K562 (cell line): ENCODE data around the gene CNGB1. TPM values are rescaled to one million over a fixed set of nuclear protein-coding genes. Genes with fewer than 3 reads are reported as not detected.

Source experiments
- ATF7 ChIP-seq: fragments of 450-650 bp; IDR thresholded peaks from 2 replicates; pipeline ENCODE4 v1.7.1; 2014; ENCODE audit warnings: mild to moderate bottlenecking, moderate library complexity
- CAMTA2 ChIP-seq: fragments of 250-450 bp; sonication (Bioruptor Pico); conservative IDR thresholded peaks from 2 replicates; pipeline ENCODE4 v1.5.1; 2022
- CEBPZ ChIP-seq: fragments of 150-350 bp; IDR thresholded peaks from 2 replicates; pipeline ENCODE4 v1.6.1; 2014; ENCODE audit warnings: low read depth, mild to moderate bottlenecking, low read length, borderline replicate concordance
- CREB1 ChIP-seq, 2 experiments: sonication (generic) in 1 of 2; formaldehyde crosslinking in 1 of 2; IDR thresholded peaks; 2 replicates each; pipeline versions ENCODE4 v1.6.1 to v1.8.0; 2012 to 2022; ENCODE audit warnings: inconsistent platforms in 1 of 2, mild to moderate bottlenecking in 1 of 2, missing genetic modification reagents in 1 of 2, moderate library complexity in 1 of 2
- ESRRB ChIP-seq: fragments of 250-450 bp; sonication (Bioruptor Pico); IDR thresholded peaks from 2 replicates; pipeline ENCODE4 v1.5.0; 2020; ENCODE audit warnings: mild to moderate bottlenecking, moderate library complexity, borderline replicate concordance
- HNRNPL ChIP-seq: fragments of 200-400 bp; formaldehyde crosslinking; IDR thresholded peaks from 2 replicates; pipeline ENCODE4 v1.6.1; 2017; ENCODE audit warnings: low read depth, mild to moderate bottlenecking, low read length
- HSF4 ChIP-seq: fragments of 250-450 bp; sonication (Bioruptor Pico); IDR thresholded peaks from 2 replicates; pipeline ENCODE4 v2.1.2; 2022; ENCODE audit warnings: mild to moderate bottlenecking, moderate library complexity, borderline replicate concordance
- MTA3 ChIP-seq: fragments of 450-650 bp; formaldehyde crosslinking; IDR thresholded peaks from 2 replicates; pipeline ENCODE4 v1.6.1; 2017; ENCODE audit warnings: mild to moderate bottlenecking, borderline replicate concordance
- NBN ChIP-seq: fragments of 450-650 bp; IDR thresholded peaks from 2 replicates; pipeline ENCODE4 v1.6.1; 2016; ENCODE audit warnings: low read depth, mild to moderate bottlenecking
- NR3C1 ChIP-seq: sonication (generic); formaldehyde crosslinking; IDR thresholded peaks from 2 replicates; pipeline ENCODE4 v1.8.1; 2022; ENCODE audit warnings: missing genetic modification reagents
- RBM39 ChIP-seq: fragments of 200-400 bp; formaldehyde crosslinking; optimal IDR thresholded peaks from 2 replicates; pipeline ENCODE3; 2018; ENCODE audit warnings: low read depth, low read length
- STAT5A ChIP-seq: IDR thresholded peaks from 2 replicates; pipeline ENCODE4 v1.6.1; 2012; ENCODE audit warnings: low read length, inconsistent platforms, borderline replicate concordance
- TCF15 ChIP-seq: fragments of 250-450 bp; sonication (Bioruptor Pico); IDR thresholded peaks from 2 replicates; pipeline ENCODE4 v1.8.0; 2022; ENCODE audit warnings: moderate library complexity, mild to moderate bottlenecking, inconsistent platforms
- THRA ChIP-seq: fragments of 450-650 bp; IDR thresholded peaks from 2 replicates; pipeline ENCODE4 v1.6.1; 2017; ENCODE audit warnings: mild to moderate bottlenecking, moderate library complexity
- THRAP3 ChIP-seq: fragments of 450-650 bp; IDR thresholded peaks from 2 replicates; pipeline ENCODE4 v1.6.1; 2016; ENCODE audit warnings: mild to moderate bottlenecking, inconsistent platforms, borderline replicate concordance
- USF2 ChIP-seq: sonication (generic); formaldehyde crosslinking; IDR thresholded peaks from 2 replicates; pipeline ENCODE4 v1.5.0; 2020; ENCODE audit warnings: missing genetic modification reagents
- ZNF239 ChIP-seq: fragments of 250-450 bp; sonication (Bioruptor Pico); IDR thresholded peaks from 2 replicates; pipeline ENCODE4 v1.4.0; 2020; ENCODE audit warnings: mild to moderate bottlenecking
- ZNF699 ChIP-seq: fragments of 250-450 bp; sonication (Bioruptor Pico); IDR thresholded peaks from 2 replicates; pipeline ENCODE4 v1.8.0; 2021; ENCODE audit warnings: mild to moderate bottlenecking, moderate library complexity; ENCODE audit not compliant: insufficient replicate concordance
- ZNF766 ChIP-seq: fragments of 200-800 bp; sonication (Bioruptor generic); conservative IDR thresholded peaks from 2 replicates; pipeline ENCODE4 v1.6.1; 2016; ENCODE audit warnings: missing genetic modification characterization, missing compliant biosample characterization
- ZNF79 ChIP-seq: fragments of 250-450 bp; sonication (Bioruptor Pico); IDR thresholded peaks from 2 replicates; pipeline ENCODE4 v1.4.0; 2020; ENCODE audit warnings: low read depth, mild to moderate bottlenecking, moderate library complexity
- polyA plus RNA-seq, 8 experiments: library from polyadenylated mRNA; depleted of rRNA in 4 of 8; stranded (reverse) in 5 of 8; unstranded in 3 of 8; fragments of >200 nt; fragmentation: Nextera tagmentation in 2 of 8; fragmentation: Illumina TruSeq in 1 of 8; extraction: Ambion mirVana in 2 of 8; extraction: Trizol in 1 of 8; gene quantifications; 2 replicates each; pipeline versions ENCODE4 v1.2.1 to v1.2.3, GENCODE V29; 2011 to 2014; ENCODE audit warnings: inconsistent platforms in 1 of 8, missing spikeins in 1 of 8
- total RNA-seq, 7 experiments: library from RNA; depleted of rRNA in 6 of 7; stranded (reverse); fragments of >200 nt in 6 of 7; fragmentation: Illumina TruSeq in 2 of 7; extraction: Trizol in 2 of 7; gene quantifications; 2 replicates each; pipeline versions ENCODE4 v1.2.1 to v1.2.3, GENCODE V29; 2011 to 2021; ENCODE audit warnings: low replicate concordance in 1 of 7

CNGB1 gene
- total and polyA plus RNA-seq, 9 of the 15 experiments (the other 6 are each of a cell fraction or from before 2014, with no cell fraction given) = not detected

- TF ChIP-seq CEBPZ = no peak
- TF ChIP-seq ESRRB (CRISPR knock-in tag) = no peak
- no peak for TF ChIP-seq NR3C1 (CRISPR knock-in tag)
- TF ChIP-seq STAT5A = no peak
- TF ChIP-seq HNRNPL = no peak
- no peak for TF ChIP-seq TCF15 (CRISPR knock-in tag)
- TF ChIP-seq ZNF239 (CRISPR knock-in tag) = no peak
- no peak for TF ChIP-seq ZNF79
- TF ChIP-seq ATF7 = no peak
- TF ChIP-seq CAMTA2 (CRISPR knock-in tag) = no peak
- TF ChIP-seq RBM39 = peak; percentile 29
- TF ChIP-seq NBN = no peak
- no peak for TF ChIP-seq THRAP3
- no peak for TF ChIP-seq USF2 (CRISPR knock-in tag)
- no peak for TF ChIP-seq ZNF699 (CRISPR knock-in tag)
- TF ChIP-seq HSF4 (CRISPR knock-in tag) = no peak
- no peak for TF ChIP-seq THRA
- no peak for TF ChIP-seq CREB1 (IDR thresholded peaks at IDR 0.05)
- TF ChIP-seq CREB1 (CRISPR knock-in tag; IDR thresholded peaks at IDR 0.05) = no peak
- TF ChIP-seq MTA3 = no peak
- no peak for TF ChIP-seq ZNF766 (CRISPR knock-in tag)
Measured at GRCh38 chr16:57899771-57900661, 70.9 kb downstream of the CNGB1 start (continued).
